D721Med (cell line): Measurements from ENCODE around the gene CFAP69.

Source experiments
- DNase-seq: peaks from one replicate; pipeline ENCODE4 v3.0.0; 2011; ENCODE audit warnings: low spot score; ENCODE audit not compliant: insufficient read length
- FAIRE-seq: peaks from 2 replicates; lab custom pipeline; 2011; peaks lifted over from hg19 to GRCh38; lab: Jason Lieb, UNC
- CTCF ChIP-seq: IDR thresholded peaks from 2 replicates; pipeline ENCODE4 v1.5.1; 2012; ENCODE audit warnings: mild to moderate bottlenecking, control low read depth; ENCODE audit not compliant: insufficient read depth; ENCODE audit errors: missing control alignments

The CFAP69 gene

GRCh38 chr7:90222811-90223725 is 21.9 kb upstream of the CFAP69 start:
- DNase-seq (no peak), FAIRE-seq (no peak)
- no peak for TF ChIP-seq CTCF

- TF ChIP-seq CTCF, result no peak
- DNase-seq (no peak), FAIRE-seq (no peak)
Observed at GRCh38 chr7:90224195-90224594, 20.8 kb upstream of the CFAP69 start.

- FAIRE-seq (peak; percentile 94), DNase-seq (no peak)
Observed at GRCh38 chr7:90225181-90225580, 19.8 kb upstream of the CFAP69 start.

DNA sequence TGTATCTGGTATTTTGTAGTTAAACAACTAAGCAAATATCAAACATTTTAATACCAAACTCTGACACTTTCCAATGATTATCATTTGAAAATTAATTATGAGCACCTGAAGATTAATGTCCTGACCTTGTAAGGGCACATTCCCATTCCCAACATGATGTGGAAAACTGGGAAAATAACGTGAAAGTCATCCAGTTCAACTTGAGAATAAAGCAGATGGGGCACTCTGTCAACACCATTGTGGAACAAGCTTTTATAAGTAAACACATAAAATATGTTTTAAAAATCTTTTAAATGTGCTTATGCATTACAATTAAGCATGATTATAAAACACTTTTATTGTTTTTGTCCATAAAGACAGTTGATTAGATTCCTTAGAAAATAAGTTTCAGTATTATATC is 19.4 kb upstream of the CFAP69 start:
- FAIRE-seq, result no peak
- DNase-seq, result no peak
- TF ChIP-seq CTCF, result no peak

More at GRCh38 chr7:90225181-90225580, 19.8 kb upstream of the CFAP69 start:
- no peak for TF ChIP-seq CTCF

DNA sequence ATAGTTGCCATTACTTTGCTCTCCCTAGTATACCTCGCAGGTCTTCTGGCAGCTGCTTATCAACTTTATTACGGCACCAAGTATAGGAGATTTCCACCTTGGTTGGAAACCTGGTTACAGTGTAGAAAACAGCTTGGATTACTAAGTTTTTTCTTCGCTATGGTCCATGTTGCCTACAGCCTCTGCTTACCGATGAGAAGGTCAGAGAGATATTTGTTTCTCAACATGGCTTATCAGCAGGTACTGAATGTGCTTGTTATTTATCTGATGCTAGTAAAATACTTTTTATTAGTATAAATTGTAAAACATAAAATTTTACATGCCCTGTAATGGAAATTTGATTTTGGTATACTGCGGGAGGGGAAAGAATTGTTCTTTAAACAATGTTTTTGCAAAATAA is 17.7 kb upstream of the CFAP69 start:
- no peak for FAIRE-seq

GRCh38 chr7:90229682-90230081 is 15.3 kb upstream of the CFAP69 start:
- FAIRE-seq, result no peak
- DNase-seq, result no peak
- no peak for TF ChIP-seq CTCF

More for the DNA sequence above, 17.7 kb upstream of the CFAP69 start:
- TF ChIP-seq CTCF, result no peak
- DNase-seq, result no peak

DNA sequence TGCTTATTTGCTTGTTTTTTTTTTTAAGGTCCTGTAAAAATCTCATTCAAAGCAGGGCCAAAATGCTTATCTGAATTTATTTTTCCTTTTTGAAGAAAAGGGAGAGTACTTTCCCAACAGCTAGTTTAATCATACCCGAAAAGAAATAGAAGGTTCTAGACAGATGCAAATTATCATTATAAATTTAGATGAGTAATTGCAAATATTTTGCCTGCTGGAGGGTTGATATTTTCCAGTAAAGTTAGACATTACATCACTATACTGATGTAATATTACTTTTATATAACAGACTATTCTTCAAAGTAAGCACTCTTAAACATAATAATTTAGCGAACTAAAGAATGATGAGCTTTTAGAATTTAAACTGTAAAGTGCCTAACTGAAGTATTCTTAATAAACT is 14.1 kb upstream of the CFAP69 start:
- TF ChIP-seq CTCF, result no peak
- no peak for DNase-seq
- FAIRE-seq, result no peak
